GM12892 (cell line): ENCODE measurements around the gene ANKRD33.

Experiments used
- POLR2AphosphoS5 ChIP-seq: IDR thresholded peaks from 2 replicates; pipeline ENCODE4 v1.6.1; 2011; ENCODE audit warnings: low read depth, low read length, control low read depth
- TAF1 ChIP-seq: IDR thresholded peaks from 2 replicates; pipeline ENCODE4 v1.6.1; 2011; ENCODE audit warnings: low read depth, mild to moderate bottlenecking, control low read depth, low read length, borderline replicate concordance

DNA sequence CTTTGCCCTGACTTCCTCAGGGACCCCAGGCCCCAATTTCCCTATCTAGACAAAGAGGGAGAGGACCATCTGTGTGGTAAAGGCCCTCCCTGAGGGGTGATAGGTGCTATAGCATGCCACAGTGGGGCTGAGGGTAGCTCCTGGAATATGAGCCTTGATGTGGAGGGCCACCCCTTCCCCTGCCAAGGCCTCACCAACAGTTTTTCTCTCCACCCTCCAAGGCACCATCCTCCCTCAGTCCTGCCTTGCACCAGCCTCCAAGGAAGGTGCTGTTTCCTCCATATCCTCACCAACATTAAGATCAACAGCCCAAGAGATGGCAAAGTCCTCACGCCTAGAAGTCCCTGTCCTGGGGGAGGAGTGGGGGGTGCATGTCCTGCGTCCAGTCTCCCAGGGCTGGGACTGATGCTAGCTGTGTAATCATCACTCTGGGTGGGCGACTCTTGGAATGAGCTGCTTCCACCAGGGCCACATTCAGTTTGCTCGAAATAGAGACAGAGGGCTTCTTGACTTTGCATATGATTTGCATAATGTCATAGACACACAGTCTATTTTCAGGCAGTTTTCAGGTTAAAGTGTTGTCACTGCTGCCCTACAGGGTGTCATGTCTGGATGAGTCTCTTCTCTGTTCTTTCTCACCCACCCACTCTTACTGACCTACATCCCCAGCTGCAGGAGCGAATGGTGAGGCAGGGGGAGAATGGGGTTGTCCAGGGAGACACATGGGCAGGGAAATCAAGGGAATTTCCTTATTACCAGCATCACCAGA lies 36.8 kb downstream of the ANKRD33 start:
- TF ChIP-seq POLR2AphosphoS5 (no peak), TAF1 (no peak)
